ENCODE measurements around the gene FBXO2. TPM values are rescaled to one million over a fixed set of nuclear protein-coding genes. Genes with fewer than 3 reads are reported as not detected.

FBXO2 gene
- polyA plus RNA-seq, 1 donor (not counting 4 experiments of a cell fraction or from before 2014, with no cell fraction given) = 42.2 TPM

DNA sequence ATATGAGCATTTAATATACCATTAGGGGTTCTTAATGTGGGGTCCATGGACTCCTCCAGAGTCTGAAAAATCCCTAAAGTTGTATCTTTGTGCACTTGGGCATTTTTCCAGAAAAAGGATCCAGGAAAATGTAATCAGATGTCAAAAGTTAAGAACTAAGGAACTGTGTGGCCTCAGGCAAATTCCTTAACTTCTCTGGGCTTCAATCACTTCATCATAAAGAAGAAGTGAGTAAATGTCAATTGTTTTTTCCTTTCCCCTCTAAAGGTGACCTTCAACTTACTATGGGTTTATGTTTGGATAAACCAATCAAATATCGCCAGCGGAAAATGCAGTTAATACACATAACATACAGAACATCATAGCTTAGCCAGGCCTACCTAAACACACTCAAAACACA lies 24.2 kb upstream of the FBXO2 start:
- FAIRE-seq = no peak
- dilution Hi-C loops (cut with MboI; ENCODE audit: extremely low pct_ligation_motif_present, low sequenced_read_pairs) = no loop called here

GRCh38 chr1:11676386-11677103 lies 22.3 kb upstream of the FBXO2 start:
- Histone ChIP-seq H3K79me2 (ENCODE audit: control insufficient read depth, insufficient read depth, low read length) (no peaks in the 10 kb centered on the region), H3K9ac (ENCODE audit: control insufficient read depth, extremely low read depth, insufficient read depth, low read length) (no peak overlapping the region), H3K4me1 (ENCODE audit: control insufficient read depth, extremely low read depth, insufficient read depth, low read length) (no peaks in the 10 kb centered on the region), H3K36me3 (ENCODE audit: control insufficient read depth in 2 of 2, extremely low read depth in 1 of 2, insufficient read depth in 2 of 2, low read length in 2 of 2) (peaks cover 13 to 15% of the 10 kb centered on the region in 2 experiments), H3K9me1 (ENCODE audit: control insufficient read depth, extremely low read depth, insufficient read depth, low read length) (no peaks in the 10 kb centered on the region), H3K4me2 (ENCODE audit: control insufficient read depth, extremely low read depth, insufficient read depth, low read depth, low read length) (no peak overlapping the region), H3K27me3 (ENCODE audit: control insufficient read depth, extremely low read depth, insufficient read depth, low read length) (no peaks in the 10 kb centered on the region), H3K9me3 (ENCODE audit: control insufficient read depth, low read depth, low read length) (no peaks in the 10 kb centered on the region), H4K20me1 (ENCODE audit: control insufficient read depth, extremely low read depth, insufficient read depth, low read length) (no peaks in the 10 kb centered on the region), H3K4me3 (ENCODE audit: control insufficient read depth in 2 of 3, extremely low read depth in 1 of 3, insufficient read depth in 2 of 3, low read depth in 1 of 3, low read length in 3 of 3) (no peak overlapping the region), H3K27ac (ENCODE audit: control insufficient read depth, insufficient read depth, low read length) (no peak overlapping the region), H2AFZ (ENCODE audit: control insufficient read depth, low read length) (no peak overlapping the region)
- DNase-seq (ENCODE audit: low read depth, low spot score) (no peak), FAIRE-seq (no peak)
- TF ChIP-seq EZH2 (IDR thresholded peaks at IDR 0.05; ENCODE audit: low read length) = no peak
- TF ChIP-seq, protein P1, sequence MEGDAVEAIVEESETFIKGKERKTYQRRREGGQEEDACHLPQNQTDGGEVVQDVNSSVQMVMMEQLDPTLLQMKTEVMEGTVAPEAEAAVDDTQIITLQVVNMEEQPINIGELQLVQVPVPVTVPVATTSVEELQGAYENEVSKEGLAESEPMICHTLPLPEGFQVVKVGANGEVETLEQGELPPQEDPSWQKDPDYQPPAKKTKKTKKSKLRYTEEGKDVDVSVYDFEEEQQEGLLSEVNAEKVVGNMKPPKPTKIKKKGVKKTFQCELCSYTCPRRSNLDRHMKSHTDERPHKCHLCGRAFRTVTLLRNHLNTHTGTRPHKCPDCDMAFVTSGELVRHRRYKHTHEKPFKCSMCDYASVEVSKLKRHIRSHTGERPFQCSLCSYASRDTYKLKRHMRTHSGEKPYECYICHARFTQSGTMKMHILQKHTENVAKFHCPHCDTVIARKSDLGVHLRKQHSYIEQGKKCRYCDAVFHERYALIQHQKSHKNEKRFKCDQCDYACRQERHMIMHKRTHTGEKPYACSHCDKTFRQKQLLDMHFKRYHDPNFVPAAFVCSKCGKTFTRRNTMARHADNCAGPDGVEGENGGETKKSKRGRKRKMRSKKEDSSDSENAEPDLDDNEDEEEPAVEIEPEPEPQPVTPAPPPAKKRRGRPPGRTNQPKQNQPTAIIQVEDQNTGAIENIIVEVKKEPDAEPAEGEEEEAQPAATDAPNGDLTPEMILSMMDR (optimal IDR thresholded peaks at IDR 0.05 in 1 of 3, IDR thresholded peaks at IDR 0.05 in 1 of 3, conservative IDR thresholded peaks at IDR 0.05 in 1 of 3; ENCODE audit: extremely low read depth in 1 of 3, insufficient read depth in 2 of 3, low read length in 3 of 3) = peak in 1 of 3 experiments; percentile 25
- dilution Hi-C loops (cut with MboI; ENCODE audit: extremely low pct_ligation_motif_present, low sequenced_read_pairs) = no loop called here

More for the DNA sequence above, 24.2 kb upstream of the FBXO2 start:
- Histone ChIP-seq H3K4me1 (ENCODE audit: control insufficient read depth, extremely low read depth, insufficient read depth, low read length) (no peaks in the 10 kb centered on the region), H3K9me1 (ENCODE audit: control insufficient read depth, extremely low read depth, insufficient read depth, low read length) (no peaks in the 10 kb centered on the region), H2AFZ (ENCODE audit: control insufficient read depth, low read length) (no peak overlapping the region), H4K20me1 (ENCODE audit: control insufficient read depth, extremely low read depth, insufficient read depth, low read length) (no peaks in the 10 kb centered on the region), H3K9ac (ENCODE audit: control insufficient read depth, extremely low read depth, insufficient read depth, low read length) (no peak overlapping the region), H3K4me3 (ENCODE audit: control insufficient read depth in 2 of 3, extremely low read depth in 1 of 3, insufficient read depth in 2 of 3, low read depth in 1 of 3, low read length in 3 of 3) (no peak overlapping the region), H3K4me2 (ENCODE audit: control insufficient read depth, extremely low read depth, insufficient read depth, low read depth, low read length) (no peak overlapping the region), H3K36me3 (ENCODE audit: control insufficient read depth in 2 of 2, extremely low read depth in 1 of 2, insufficient read depth in 2 of 2, low read length in 2 of 2) (peaks cover 8 to 13% of the 10 kb centered on the region in 2 experiments), H3K27me3 (ENCODE audit: control insufficient read depth, extremely low read depth, insufficient read depth, low read length) (peaks cover 10% of the 10 kb centered on the region), H3K9me3 (ENCODE audit: control insufficient read depth, low read depth, low read length) (no peaks in the 10 kb centered on the region), H3K27ac (ENCODE audit: control insufficient read depth, insufficient read depth, low read length) (no peak overlapping the region), H3K79me2 (ENCODE audit: control insufficient read depth, insufficient read depth, low read length) (no peaks in the 10 kb centered on the region)
- no peak for DNase-seq (ENCODE audit: low read depth, low spot score)
- TF ChIP-seq, protein P1 (optimal IDR thresholded peaks at IDR 0.05 in 1 of 3, IDR thresholded peaks at IDR 0.05 in 1 of 3, conservative IDR thresholded peaks at IDR 0.05 in 1 of 3; ENCODE audit: extremely low read depth in 1 of 3, insufficient read depth in 2 of 3, low read length in 3 of 3) = no peak
- no peak for TF ChIP-seq EZH2 (IDR thresholded peaks at IDR 0.05; ENCODE audit: low read length)

Data from keratinocyte (primary cell).